NB4 (cell line): Measurements from ENCODE around the gene TADA2A.

Source experiments
- DNase-seq: peaks from one replicate; pipeline ENCODE4 v3.0.0; 2010; ENCODE audit warnings: low read depth
- H3K4me3 ChIP-seq: one replicate; pipeline ENCODE4 v1.5.1; 2011; ENCODE audit warnings: mild to moderate bottlenecking, low read depth, low read length, moderate library complexity
- MAX ChIP-seq: IDR thresholded peaks from 2 replicates; pipeline ENCODE4 v1.6.1; 2011; ENCODE audit warnings: low read depth, low read length
- MYC ChIP-seq: IDR thresholded peaks from 2 replicates; pipeline ENCODE4 v1.6.1; 2011; ENCODE audit warnings: low read depth, low read length
- POLR2A ChIP-seq: IDR thresholded peaks from 2 replicates; pipeline ENCODE4 v1.6.1; 2011; ENCODE audit warnings: mild to moderate bottlenecking; ENCODE audit not compliant: insufficient read length; ENCODE audit errors: extremely low read depth
- TF ChIP-seq, protein P1 (sequence below): IDR thresholded peaks from one replicate; pipeline ENCODE4 v1.5.1; 2012; ENCODE audit warnings: low read depth, low read length

TADA2A gene

DNA sequence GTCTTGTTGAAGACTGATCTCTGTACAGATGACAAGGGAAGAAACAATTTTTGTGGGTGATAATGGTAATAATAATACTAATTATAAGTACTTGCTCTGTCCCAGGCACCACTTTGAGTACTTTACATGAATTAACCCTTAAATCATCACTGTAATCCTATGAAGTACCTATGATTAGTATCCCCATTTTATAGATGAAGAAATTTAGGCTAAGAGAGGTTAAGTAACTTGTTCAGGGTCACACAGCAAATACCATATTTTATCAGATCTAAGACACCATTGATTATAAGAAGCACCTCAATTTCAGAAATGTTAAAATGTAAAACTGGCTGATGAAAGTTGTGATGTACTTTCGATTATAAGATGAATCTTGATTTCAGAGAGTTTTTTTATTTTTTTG is 18.6 kb downstream of the TADA2A start:
- H3K4me3 ChIP-seq, result no peak overlapping the region
- DNase-seq, result no peak
- no peak for TF ChIP-seq MYC
- TF ChIP-seq POLR2A, result no peak
- TF ChIP-seq, protein P1, sequence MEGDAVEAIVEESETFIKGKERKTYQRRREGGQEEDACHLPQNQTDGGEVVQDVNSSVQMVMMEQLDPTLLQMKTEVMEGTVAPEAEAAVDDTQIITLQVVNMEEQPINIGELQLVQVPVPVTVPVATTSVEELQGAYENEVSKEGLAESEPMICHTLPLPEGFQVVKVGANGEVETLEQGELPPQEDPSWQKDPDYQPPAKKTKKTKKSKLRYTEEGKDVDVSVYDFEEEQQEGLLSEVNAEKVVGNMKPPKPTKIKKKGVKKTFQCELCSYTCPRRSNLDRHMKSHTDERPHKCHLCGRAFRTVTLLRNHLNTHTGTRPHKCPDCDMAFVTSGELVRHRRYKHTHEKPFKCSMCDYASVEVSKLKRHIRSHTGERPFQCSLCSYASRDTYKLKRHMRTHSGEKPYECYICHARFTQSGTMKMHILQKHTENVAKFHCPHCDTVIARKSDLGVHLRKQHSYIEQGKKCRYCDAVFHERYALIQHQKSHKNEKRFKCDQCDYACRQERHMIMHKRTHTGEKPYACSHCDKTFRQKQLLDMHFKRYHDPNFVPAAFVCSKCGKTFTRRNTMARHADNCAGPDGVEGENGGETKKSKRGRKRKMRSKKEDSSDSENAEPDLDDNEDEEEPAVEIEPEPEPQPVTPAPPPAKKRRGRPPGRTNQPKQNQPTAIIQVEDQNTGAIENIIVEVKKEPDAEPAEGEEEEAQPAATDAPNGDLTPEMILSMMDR, result no peak
- no peak for TF ChIP-seq MAX

DNA sequence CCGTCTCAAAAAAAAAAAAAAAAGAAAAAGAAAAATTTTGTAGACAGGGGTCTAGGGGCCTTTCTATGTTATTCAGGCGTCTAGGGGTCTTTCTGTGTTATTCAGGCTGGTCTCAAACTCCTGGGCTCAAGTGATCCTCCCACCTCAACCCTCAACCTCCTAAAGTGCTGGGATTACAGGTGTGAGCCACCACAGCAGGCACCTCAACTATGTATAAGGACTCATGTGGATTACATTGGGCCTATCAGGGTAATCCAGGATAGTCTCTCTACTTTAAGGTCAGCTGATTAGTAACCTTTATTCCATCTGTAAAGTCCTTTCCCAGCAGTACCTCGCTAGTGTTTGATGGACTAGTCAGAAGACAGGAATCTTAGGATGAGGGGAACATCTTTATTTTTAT is 22.4 kb downstream of the TADA2A start:
- TF ChIP-seq MYC (no peak), MAX (no peak), POLR2A (no peak)
- TF ChIP-seq, protein P1, result no peak
- H3K4me3 ChIP-seq, result no peak overlapping the region
- DNase-seq, result no peak

DNA sequence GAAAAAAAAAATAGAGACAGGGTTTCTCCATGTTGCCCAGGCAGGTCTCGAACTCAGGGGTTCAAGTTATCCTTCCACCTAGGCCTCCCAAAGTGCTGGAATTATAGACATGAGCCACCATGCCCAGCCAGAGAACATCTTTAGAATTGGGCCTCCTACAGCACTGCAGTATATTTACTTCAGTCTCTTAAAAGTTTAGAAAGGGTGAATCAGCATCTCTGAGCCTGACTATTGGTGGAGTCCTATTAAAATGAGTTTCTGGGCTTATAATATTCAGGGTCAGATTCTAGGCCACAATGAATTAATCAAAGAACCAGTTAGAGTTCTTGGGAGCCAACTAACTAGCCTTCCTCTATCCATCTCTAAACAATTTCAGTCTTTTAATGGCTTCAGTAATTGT is 22.8 kb downstream of the TADA2A start:
- TF ChIP-seq MYC (no peak), MAX (no peak), POLR2A (no peak)
- TF ChIP-seq, protein P1, result no peak

GRCh38 chr17:37430051-37430627 is 23.5 kb downstream of the TADA2A start:
- H3K4me3 ChIP-seq, result no peak overlapping the region
- no peak for DNase-seq
- TF ChIP-seq POLR2A, result no peak
- TF ChIP-seq, protein P1, result no peak
- TF ChIP-seq MYC, result no peak
- TF ChIP-seq MAX, result no peak

More for the DNA sequence above, 22.8 kb downstream of the TADA2A start:
- no peak overlapping the region for H3K4me3 ChIP-seq
- no peak for DNase-seq

- no peak for DNase-seq
- H3K4me3 ChIP-seq, result no peak overlapping the region
- TF ChIP-seq MYC, result no peak
- TF ChIP-seq, protein P1, result no peak
Measured at GRCh38 chr17:37432671-37433070, 26.0 kb downstream of the TADA2A start.

- no peak overlapping the region for H3K4me3 ChIP-seq
- no peak for TF ChIP-seq MAX
- TF ChIP-seq MYC, result no peak
- TF ChIP-seq, protein P1, result no peak
- no peak for TF ChIP-seq POLR2A
- no peak for DNase-seq
Measured at GRCh38 chr17:37438141-37438540, 31.5 kb downstream of the TADA2A start.
